GM18505 (cell line): ENCODE measurements around the gene CBX1.
A peak's percentile ranks its signal among the peaks of the same experiment; 100 is the strongest.
"Not testable (repeated sequence)": the region's sequence is repeated elsewhere in the genome, so short reads cannot be mapped to it uniquely, and the experiment has no call there.

Experiments used
- ATAC-seq: cut with Tn5 transposase; IDR thresholded peaks from one replicate; pipeline ENCODE4 v1.9.1; 2021; ENCODE audit not compliant: unreplicated experiment
- POLR2A ChIP-seq: IDR thresholded peaks from 4 replicates; pipeline ENCODE4 v1.6.1; 2011; ENCODE audit warnings: borderline replicate concordance; ENCODE audit not compliant: insufficient read depth, insufficient read length; ENCODE audit errors: extremely low read depth

Gene CBX1

DNA sequence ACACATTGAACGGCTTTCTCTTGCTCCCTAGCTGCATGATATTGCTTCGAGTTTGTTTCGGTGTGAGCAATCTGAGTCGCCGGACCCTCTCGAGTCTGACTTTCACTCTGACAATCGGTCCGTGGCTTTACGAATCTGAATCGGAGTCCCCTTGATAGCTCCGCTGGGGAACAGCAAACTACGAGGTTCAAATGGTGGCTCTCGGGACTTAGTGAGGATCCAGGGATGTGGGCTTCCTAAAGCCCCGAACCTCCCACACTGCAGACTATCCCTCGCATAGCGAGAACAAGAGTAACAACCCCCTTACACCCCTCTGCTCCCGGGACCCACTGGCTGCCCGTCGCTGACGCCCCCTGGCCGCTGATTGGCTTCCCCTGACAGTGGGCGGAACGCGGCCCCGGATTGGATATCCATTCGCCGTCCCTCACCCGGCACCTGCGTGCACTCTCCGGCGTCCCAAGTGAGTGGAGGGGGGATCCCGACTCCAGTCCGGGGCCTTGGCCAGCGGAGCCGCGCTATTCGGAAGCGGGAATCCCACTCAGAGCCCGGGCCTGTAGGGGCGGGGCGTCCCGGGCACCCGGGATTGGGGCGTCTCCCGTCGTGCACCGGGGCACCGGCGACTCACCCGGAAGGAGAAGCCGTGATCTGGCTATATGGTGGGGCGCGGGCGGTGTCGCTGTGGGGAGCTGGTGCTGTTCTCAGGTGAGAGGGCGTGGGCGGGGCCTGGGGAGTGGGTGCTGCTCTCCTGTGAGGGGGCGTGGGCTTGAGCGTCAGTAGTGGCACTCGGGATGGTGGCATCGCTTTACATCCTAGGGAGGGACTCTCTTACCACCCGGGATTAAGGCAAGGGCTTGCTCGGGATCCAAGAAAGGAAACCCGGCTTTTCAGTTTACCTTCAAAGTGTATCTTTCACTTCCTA lies 6.1 kb upstream of the CBX1 start, which contains the start of gene SNX11:
TSS of gene SNX11 (plus strand) at position 630 of the 919 bp plus-strand sequence. CDS start 4,278 bp downstream, outside the sequence.
- peak; percentile 74 for ATAC-seq
- peak; percentile 91 for TF ChIP-seq POLR2A

DNA sequence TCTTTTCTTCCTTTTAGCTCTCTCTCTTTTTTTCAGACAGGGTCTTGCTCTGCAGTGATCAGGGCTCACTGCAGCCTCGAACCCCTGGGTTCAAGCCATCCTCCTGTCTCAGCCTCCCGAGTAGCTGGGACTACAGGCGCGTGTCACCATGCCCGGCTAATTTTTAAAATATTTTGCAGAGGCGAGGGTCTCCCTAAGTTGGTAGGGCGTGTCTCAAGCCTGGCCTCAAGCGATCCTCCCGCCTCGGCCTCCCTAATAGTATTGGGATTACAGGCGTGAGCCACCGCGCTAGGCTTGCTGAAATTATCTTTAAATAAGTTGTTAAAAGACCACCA lies 5.5 kb upstream of the CBX1 start:
- no peak for ATAC-seq
- TF ChIP-seq POLR2A, result no peak

DNA sequence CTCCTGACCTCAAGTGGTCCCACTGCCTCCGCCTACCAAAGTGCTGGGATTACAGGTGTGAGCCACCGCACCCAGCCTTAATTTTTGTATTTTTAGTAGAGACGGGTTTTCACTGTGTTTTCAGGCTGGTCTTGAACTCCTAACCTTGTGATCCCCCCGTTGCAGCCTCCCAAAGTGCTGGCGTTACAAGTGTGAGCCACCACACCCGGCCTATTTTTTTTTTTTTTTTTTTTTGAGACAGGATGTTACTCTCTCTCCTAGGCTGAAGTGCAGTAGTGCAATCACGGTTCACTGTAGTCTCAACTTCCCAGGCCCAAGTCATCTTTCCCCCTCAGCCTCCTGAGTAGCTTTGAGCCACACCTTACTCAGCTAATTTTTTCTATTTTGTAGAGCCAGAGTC lies 3.2 kb upstream of the CBX1 start:
- ATAC-seq, result no peak
- TF ChIP-seq POLR2A, result no peak

DNA sequence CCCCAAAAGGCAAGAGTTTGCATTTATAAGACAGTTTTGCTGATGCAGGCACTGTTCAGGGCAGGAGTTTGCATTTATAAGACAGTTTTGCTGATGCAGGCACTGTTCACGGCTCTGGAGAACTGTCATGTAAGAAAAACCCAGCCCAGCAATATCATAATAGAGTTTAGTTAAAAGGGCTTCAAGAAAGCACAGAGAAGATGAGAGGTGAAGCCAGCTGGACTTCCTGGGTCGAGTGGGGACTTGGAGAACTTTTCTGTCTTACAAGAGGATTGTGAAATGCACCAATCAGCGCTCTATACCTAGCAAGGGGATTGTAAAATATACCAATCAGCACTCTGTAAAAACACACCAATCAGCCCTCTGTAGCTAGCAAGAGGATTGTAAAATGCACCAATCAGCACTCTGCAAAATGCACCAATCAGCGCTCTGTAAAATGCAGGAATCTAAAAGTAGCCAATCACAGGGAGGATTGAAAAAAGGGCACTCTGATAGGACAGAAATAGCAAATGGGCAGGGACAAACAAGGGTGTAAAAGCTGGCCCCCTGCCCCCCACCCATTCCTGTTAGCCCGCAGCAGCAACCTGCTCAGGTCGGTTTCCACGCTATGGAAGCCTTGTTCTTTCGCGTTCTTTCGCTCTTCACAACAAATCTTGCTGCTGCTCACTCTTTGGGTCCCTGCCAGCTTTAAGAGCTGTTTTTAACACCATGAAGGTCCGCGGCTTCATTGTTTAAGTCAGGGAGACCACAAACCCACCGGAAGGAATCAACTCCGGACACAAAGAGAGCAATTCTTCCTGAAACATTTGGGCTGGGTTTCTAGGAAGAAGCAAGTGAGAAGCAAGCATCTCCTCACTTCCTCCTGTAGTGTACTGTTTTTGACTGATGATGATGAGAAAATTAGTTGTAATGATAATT lies 1.8 kb upstream of the CBX1 start:
- TF ChIP-seq POLR2A, result no peak
- no peak for ATAC-seq

- no peak for TF ChIP-seq POLR2A
- ATAC-seq, result no peak
Observed at GRCh38 chr17:48102043-48102750, 919 bp upstream of the CBX1 start.

DNA sequence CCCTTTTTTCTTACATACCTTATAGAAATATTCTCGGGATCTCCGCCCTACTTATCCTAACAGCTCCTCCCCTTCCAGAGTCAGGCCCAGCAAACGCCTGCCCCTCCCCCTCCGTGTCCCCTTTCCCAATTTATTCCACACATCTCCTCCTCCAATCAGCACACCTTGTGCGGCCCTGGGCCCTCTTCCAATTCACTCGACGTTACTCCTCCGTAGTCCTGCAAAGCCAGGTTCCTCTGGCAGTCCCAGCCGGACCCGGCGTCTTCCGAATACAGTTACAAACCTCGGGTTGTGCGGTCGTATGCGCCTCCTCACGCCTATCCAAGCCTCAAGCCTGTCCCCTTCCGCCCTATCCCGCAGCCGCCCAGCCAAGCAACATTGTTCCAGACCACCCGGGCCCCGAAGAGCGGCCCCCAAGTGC lies 677 bp downstream of the CBX1 start:
- ATAC-seq, result no peak
- TF ChIP-seq POLR2A, result no peak

- no peak for TF ChIP-seq POLR2A
- ATAC-seq, result no peak
Observed at GRCh38 chr17:48100160-48100559, 1.1 kb downstream of the CBX1 start.

- ATAC-seq, result no peak
- no peak for TF ChIP-seq POLR2A
Observed at GRCh38 chr17:48095611-48096010, 5.7 kb downstream of the CBX1 start.

DNA sequence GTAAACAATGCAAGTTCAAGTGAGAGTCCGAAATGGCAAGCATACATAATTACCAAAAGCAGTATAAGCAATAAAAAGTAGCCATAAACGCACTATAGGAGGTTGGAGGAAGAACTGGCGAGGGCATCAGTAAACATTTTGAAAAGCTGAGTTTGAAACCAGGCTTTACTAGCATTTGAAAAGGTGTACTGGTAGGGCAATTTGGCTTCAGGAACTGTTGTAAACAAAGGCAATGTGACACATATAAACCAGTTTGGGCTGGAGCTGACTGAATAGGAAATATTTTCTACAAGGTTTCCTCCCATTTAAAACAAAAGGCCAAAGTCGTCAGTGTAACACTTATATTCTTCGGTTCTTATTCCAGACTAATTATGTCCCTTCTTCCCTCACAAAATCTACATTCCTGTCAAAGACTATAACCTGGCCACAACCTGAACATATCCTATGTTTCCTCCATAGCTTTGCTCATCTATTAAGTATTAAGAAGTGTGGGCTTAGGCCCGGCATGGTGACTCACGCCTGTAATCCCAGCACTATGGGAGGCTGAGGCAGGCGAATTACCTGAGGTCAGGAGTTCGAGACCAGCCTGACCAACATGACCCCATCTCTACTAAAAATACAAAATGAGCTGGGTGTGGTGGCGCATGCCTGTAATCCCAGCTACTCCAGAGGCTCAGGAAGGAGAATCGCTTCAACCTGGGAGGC lies 7.8 kb downstream of the CBX1 start:
- TF ChIP-seq POLR2A, result no peak
- ATAC-seq, result no peak

DNA sequence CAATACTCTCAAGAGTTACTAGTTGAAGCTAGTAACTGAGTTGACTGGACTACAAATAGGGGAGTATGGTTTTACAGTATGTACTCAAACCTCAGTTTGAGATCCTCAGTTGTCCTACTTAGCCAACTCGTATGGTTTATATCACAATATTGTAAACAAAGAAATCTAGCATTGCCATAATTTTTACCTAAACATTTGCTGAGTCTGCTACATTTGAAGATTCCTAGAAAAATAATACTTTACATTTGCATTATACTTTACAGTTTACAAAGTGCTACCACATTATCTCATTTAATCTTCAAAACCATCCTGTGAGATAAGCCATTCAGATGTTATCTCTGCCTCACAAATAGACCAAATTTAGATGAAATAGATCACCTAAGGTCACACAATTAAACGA lies 16.3 kb downstream of the CBX1 start:
- no peak for TF ChIP-seq POLR2A
- no peak for ATAC-seq

DNA sequence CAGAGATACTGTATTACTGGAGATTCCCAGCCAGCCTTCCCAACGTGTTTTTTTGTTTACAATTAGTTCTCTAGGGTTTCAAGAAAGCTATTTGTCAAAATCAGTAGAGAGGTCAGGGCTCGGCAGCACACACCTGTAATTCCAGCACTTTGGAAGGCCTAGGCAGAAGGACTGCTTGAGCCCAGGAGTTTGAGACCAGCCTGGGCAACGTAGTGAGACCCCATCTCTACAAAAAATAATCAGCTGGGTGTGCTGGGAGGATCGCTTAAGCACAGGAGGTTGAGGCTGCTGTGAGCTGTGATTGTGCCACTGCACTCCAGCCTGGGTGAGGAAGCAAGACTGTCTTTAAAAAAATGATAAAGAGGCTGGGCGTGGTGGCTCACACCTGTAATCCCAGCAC lies 19.4 kb downstream of the CBX1 start:
- no peak for ATAC-seq
- TF ChIP-seq POLR2A, result no peak

- not testable (repeated sequence) for ATAC-seq
Observed at GRCh38 chr17:48077152-48077551, 24.1 kb downstream of the CBX1 start.
